Activated CD4-positive, alpha-beta T cell treated with anti-CD3 and anti-CD28 coated beads, Interleukin-2, amount 50 U/mL, for 16 hours (primary cell): ENCODE results near the gene USF1.
"Not testable (repeated sequence)": the region's sequence is repeated elsewhere in the genome, so short reads cannot be mapped to it uniquely, and the experiment has no call there.

Experiments
- DNase-seq: peaks from one replicate; pipeline ENCODE4 v3.0.0-alpha.2; 2020

The USF1 gene

GRCh38 chr1:161046605-161047228, 940 bp upstream of the USF1 start:
- no peak for DNase-seq

DNA sequence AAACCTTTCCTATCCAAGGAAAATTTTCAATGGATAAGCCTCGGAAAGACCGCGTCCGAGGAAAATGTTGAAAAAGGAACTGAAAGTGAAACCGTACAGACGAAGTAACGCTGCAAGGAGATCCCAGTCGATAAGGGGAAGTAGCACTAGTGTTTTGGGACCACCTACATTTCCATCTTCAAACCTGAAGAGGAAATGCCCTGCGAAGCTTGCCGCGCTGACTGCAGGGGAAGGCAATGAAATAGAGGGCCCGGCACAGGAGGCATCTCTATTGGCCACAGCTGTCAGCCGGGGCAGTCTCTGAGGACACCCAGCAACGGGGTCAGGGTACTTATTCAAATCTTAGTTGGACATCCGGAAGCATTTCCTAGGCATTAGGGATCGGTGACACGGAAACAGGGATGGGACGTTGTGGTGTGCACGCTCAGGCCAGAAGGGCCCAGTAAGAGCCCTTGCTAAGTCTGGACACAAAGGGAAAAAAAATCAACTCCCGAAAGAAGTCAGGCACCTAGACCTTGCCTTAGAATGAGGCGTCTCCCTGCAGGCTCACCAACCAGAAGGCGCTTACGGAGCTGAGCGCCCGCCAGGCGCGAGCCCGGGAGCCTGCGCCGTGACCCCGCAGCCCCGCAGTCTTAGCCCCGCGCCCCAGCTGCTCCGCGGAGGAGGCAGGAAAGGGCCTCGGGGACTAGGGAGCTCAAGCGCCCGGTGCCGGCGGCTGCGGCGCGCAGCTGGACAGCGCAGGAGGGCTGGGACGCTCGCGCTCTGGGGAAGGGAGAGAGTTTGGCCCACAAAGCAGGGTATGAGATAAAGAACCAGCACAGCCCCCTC, 655 bp downstream of the USF1 start:
- peak; percentile 72 for DNase-seq

GRCh38 chr1:161044535-161044907, 1.3 kb downstream of the USF1 start:
- peak; percentile 48 for DNase-seq

GRCh38 chr1:161039546-161039945, 6.2 kb downstream of the USF1 start:
- no peak for DNase-seq

GRCh38 chr1:161039154-161039545, 6.6 kb downstream of the USF1 start:
- DNase-seq = no peak

GRCh38 chr1:161038523-161039153, 7.1 kb downstream of the USF1 start, which contains the start of gene TSTD1:
TSS of gene TSTD1 (minus strand) at chr1:161038964. CDS start at chr1:161038889, 75 bp downstream.
- DNase-seq = peak; percentile 85

DNA sequence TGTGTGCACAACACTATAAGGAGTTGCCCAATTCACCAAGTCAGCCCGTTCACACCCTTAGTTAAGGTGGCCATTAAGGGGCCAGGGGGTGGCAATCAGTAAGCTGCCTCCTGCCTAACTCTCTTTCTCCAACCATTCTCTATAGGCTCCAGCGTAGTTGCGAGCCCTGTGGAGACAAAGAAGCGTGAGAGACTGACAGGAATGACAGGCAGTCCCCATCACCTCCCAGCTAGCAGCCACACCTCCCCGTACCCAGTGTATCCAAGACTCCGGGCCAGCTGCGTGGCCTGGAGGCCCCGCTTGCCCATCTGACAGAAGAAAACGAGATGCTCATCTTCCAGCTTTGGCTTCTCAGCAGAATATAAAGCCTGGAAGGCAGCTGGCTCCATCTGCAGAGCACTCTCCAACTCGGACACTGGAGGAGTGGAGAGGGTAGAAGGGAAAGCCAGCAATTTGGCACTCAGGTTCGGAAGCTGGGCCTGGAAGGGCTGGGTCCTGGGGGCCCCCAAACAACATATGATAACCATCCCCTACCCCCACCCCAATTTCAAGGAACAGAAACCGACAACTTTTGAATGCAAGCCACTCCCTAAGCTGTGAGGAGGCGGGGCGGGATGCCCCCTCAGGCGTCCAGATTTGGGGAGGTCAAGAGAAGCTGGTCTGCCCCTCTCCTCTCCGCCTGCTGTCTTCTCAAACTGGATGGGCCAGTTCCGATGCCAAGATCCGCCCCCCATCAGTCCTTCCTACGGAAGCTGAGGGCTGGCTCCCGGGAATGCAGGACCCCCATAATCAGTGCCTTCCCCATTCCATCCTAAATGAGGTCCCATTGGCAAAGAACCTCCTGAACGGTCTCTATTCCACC, 7.9 kb downstream of the USF1 start:
- no peak for DNase-seq

- peak; percentile 18 for DNase-seq
Measured at GRCh38 chr1:161033751-161034150, 12.0 kb downstream of the USF1 start.

- DNase-seq = no peak
Measured at GRCh38 chr1:161032409-161032808, 13.4 kb downstream of the USF1 start.

GRCh38 chr1:161031874-161032273, 13.9 kb downstream of the USF1 start:
- DNase-seq = no peak

DNA sequence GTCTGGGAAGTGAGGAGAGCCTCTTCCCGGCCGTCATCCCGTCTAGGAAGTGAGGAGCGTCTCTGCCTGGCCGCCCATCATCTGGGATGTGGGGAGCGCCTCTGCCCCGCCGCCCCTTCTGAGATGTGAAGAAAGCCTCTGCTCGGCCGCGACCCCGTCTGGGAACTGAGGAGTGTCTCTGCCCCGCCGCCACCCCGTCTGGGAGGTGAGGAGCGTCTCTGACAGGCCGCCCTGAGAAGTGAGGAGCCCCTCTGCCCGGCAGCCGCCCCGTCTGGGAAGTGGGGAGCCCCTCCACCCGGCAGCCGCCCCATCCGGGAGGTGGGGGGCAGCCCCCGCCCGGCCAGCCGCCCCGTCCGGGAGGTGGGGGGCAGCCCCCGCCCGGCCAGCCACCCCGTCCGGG, 16.3 kb downstream of the USF1 start:
- not testable (repeated sequence) for DNase-seq

DNA sequence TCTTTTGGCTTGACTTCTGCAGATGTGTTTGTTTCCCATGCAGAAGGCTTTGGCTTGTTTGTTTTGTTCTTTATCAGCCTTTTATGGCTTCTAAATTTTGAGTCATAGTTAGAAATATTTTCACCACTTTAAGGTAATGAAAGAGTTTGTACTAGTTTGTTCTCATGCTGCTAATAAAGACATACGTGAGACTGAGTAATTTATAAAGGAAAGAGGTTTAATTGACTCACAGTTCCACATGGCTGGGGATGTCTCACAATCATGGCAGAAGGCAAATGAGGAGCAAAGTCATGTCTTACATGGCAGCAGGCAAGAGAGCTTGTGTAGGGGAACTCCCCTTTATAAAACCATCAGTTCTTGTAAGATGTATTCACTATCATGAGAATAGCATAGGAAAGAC, 18.8 kb downstream of the USF1 start:
- peak; percentile 31 for DNase-seq

- not testable (repeated sequence) for DNase-seq
Measured at GRCh38 chr1:161022432-161022831, 23.3 kb downstream of the USF1 start.

DNA sequence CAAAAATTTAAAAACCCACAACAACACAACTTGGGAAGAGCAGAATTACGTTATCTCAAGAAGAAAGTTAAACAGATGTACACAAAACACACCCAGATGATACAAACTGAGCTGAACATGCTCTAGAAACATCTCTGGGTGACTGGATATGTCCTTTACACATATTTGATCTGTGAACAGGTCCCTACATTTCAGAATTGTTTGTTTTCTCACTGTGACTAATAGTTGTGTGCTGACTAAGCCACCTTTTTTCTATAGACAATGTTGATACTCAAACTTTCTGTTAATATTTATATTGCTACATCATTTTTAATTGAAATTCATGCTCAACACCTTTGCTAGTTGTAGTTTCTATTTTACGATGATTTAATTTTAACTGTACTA, 23.8 kb downstream of the USF1 start:
- DNase-seq = peak; percentile 39

GRCh38 chr1:161021165-161021969, 24.4 kb downstream of the USF1 start:
- DNase-seq = peak; percentile 78

DNA sequence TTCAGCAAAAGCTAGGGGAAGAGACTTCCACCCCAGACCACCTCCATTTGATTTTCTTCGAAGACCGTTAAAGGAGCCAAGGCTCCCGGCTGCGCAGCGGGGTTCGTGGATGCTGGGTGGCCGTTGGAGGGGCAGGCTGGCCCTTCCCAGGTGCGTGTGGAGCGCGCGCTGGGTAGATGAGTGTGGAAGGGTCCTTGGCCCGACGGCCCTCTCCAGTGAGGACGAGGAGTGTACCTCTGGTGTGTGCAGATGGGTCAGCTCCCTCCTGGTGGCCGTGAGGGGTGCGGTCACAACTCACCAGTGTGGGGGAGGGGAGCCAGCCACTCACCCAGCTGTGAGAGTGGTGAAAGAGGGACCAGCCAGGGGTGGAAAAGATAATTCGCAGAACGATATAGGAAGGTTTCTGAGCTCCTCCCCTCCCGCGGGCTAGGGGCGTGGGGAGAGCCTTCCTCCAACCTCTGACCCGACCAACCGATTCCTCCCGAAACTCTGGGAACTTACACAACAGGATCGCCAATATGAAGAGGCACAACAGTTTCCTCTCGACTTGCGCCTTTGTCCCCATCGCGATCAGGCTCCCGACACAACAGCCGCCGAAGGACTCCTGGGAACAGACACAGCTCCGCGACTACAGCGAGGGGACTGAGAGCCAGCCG, 25.1 kb downstream of the USF1 start, which contains the start of gene F11R:
Gene F11R, minus strand, starts transcription at position 644 of the 656 bp plus-strand sequence. Its CDS starts 79 bp downstream, at position 565.
- DNase-seq = no peak

DNA sequence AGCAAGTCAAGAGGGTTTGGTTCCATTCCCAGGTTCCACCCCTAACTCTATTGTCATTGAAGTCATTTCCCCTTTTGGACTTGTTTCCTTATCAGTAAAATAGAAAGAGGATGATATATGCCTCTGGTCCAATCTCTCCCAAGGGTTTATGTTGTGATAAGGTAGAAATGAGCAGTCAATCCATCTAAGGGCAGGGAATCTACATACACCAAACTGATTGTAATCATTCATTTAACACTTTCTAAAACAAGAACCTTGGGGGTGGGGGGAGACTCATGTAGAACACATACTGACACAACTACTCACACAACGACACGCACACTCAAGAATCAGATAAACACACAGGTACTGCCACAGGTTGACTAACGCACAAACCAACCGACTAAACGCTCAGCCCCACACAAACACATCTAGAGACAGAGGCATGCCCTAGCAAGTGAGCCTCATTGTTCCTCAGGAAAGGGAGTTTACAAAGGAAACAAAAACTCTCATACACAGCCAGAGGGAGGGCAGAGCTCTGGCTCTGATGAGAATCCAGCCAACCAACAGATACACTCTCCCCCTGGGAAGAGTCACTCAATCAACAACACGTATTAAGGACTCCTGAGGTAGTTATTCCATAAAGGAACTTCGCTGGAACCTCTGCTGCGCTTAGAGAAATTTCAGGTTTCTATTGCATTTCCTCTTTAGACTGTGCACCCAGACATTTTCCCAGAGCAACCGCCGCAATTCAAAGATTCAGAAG, 25.9 kb downstream of the USF1 start:
- no peak for DNase-seq

DNA sequence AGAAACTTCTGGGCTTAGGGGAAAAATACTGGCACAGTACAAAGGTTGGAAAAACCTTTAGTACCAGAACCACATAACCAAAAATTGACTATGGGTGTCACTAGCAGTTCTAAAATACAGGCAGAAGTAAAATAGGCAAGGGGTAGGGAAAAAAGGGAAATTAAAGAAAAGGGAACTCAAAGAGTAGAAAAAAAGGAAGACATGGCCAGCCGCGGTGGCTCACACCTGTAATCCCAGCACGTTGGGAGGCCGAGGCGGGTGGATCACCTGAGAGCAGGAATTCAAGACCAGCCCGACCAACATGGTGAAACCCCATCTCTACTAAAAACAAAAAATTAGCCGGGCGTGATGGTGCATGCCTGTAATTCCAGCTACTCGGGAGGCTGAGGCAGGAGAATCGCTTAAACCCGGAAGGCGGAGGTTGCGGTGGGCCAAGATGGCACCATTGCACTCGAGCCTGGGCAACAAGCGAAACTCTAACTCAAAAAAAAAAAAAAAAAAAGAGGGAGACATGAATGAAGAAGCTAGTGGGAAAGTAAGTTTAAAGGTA, 26.6 kb downstream of the USF1 start:
- not testable (repeated sequence) for DNase-seq

GRCh38 chr1:161018631-161018930, 27.2 kb downstream of the USF1 start:
- no peak for DNase-seq
